ENCODE measurements around the gene KCNJ6. TPM values are rescaled to one million over a fixed set of nuclear protein-coding genes. Genes with fewer than 3 reads are reported as not detected.

Gene KCNJ6
- total and polyA plus RNA-seq, 2 of the 8 experiments (the other 6 are each of a cell fraction or from before 2014, with no cell fraction given) = 0.51 to 1.2 TPM

DNA sequence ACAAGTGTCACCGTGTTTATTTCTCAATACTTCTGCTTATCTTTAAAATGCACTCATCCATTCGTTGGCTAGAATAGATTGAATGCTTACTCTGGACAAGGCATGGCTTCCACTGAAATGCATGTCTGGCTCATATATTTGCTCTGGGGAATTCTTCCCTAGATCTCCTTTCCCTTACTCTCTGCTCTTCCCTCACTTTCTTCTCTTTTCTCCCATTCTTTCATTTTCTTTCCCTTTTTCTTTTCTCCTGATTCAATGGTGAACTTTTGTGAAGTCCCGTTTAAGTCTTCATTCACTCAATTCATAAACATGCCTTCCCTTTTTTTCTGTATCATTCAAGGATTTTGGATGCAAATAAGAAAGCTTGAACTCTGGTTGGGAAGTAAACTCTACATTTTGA, 315.2 kb downstream of the KCNJ6 start:
- WGBS, 2 experiments (ENCODE audit: extremely low coverage in 1 of 2, insufficient coverage in 1 of 2, insufficient read length in 1 of 2, insufficient replicate concordance in 2 of 2, low coverage in 1 of 2, low lambda C conversion rate in 2 of 2, missing lambda C conversion rate in 1 of 2) = 93% methylated on average over 3 of the region's 3 CpGs; no CpG with 5 or more reads in 1 of the 2 experiments

More for the DNA sequence above, 315.2 kb downstream of the KCNJ6 start:
- Histone ChIP-seq H3K56ac (replicated peaks; ENCODE audit: insufficient read length, low read depth, low read length) (no peak overlapping the region), H3K27me3 (replicated peaks in 1 of 4; ENCODE audit: control insufficient read depth in 3 of 4, extremely low read depth in 1 of 4, insufficient read depth in 3 of 4, low read length in 3 of 4) (no peaks in the 10 kb centered on the region), H4K91ac (replicated peaks; ENCODE audit: insufficient read length, low read length) (no peak overlapping the region), H2BK15ac (ENCODE audit: low read length) (no peak overlapping the region), H3K23me2 (ENCODE audit: low read depth, low read length) (peaks cover 10% of the 10 kb centered on the region; the same call in 1 of the 2 replicates), H2BK20ac (ENCODE audit: low read length) (0 out of 2 replicates have a peak overlapping the region, but pooled peaks have one; percentile 50), H4K5ac (ENCODE audit: insufficient read length, low read depth, low read length) (no peak overlapping the region), H3K36me3 (ENCODE audit: control insufficient read depth in 2 of 4, insufficient read depth in 4 of 4, low read length in 3 of 4) (no peaks in the 10 kb centered on the region), H3K4me1 (replicated peaks in 1 of 4; ENCODE audit: control insufficient read depth in 3 of 4, insufficient read depth in 4 of 4, low read length in 3 of 4) (no peaks in the 10 kb centered on the region), H2AFZ (ENCODE audit: low read length) (no peak overlapping the region), H2BK120ac (replicated peaks; ENCODE audit: low read depth, low read length) (no peak overlapping the region), H3K4me2 (ENCODE audit: insufficient read depth in 1 of 2, low read depth in 2 of 2, low read length in 2 of 2) (no peak overlapping the region), H3K4ac (replicated peaks; ENCODE audit: insufficient read length, low read depth, low read length) (no peak overlapping the region), H3K18ac (ENCODE audit: extremely low read depth, low read length) (no peak overlapping the region), H2BK5ac (ENCODE audit: low read depth, low read length) (no peak overlapping the region), H3K23ac (ENCODE audit: insufficient read length) (no peak overlapping the region), H3K14ac (ENCODE audit: insufficient read length) (no peak overlapping the region), H4K20me1 (replicated peaks in 1 of 2; ENCODE audit: control insufficient read depth in 1 of 2, insufficient read depth in 2 of 2, low read length in 2 of 2) (no peaks in the 10 kb centered on the region), H3K9ac (replicated peaks in 1 of 4; ENCODE audit: extremely low read depth in 1 of 4, low read depth in 3 of 4, low read length in 3 of 4) (no peak overlapping the region), H3K9me3 (ENCODE audit: insufficient read depth in 2 of 2, low read depth in 1 of 2, low read length in 1 of 2) (no peaks in the 10 kb centered on the region), H3K79me1 (ENCODE audit: low read depth, low read length) (0 out of 2 replicates have a peak, but pooled peaks cover 4% of the 10 kb centered on the region), H3K27ac (ENCODE audit: low read depth, low read length) (no peak overlapping the region), H2AK5ac (ENCODE audit: low read depth, low read length) (no peak overlapping the region), H3K79me2 (ENCODE audit: control insufficient read depth in 1 of 2, insufficient read depth in 2 of 2, low read length in 2 of 2) (no peaks in the 10 kb centered on the region), H3K4me3 (ENCODE audit: extremely low read depth in 1 of 4, insufficient read depth in 2 of 4, low read depth in 3 of 4, low read length in 4 of 4) (no peak overlapping the region), H2BK12ac (ENCODE audit: low read depth, low read length) (0 out of 2 replicates have a peak overlapping the region, but pooled peaks have one; percentile 12), H4K8ac (ENCODE audit: extremely low read depth, insufficient read depth, low read length) (no peak overlapping the region)
- TF ChIP-seq TAF7 (optimal IDR thresholded peaks at IDR 0.05; ENCODE audit: borderline replicate concordance, low read depth, low read length) (no peak), CBX5 (IDR thresholded peaks at IDR 0.05; ENCODE audit: low read depth, low read length) (no peak)
- TF ChIP-seq, protein P1, sequence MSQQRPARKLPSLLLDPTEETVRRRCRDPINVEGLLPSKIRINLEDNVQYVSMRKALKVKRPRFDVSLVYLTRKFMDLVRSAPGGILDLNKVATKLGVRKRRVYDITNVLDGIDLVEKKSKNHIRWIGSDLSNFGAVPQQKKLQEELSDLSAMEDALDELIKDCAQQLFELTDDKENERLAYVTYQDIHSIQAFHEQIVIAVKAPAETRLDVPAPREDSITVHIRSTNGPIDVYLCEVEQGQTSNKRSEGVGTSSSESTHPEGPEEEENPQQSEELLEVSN (IDR thresholded peaks at IDR 0.05) = no peak
- DNase-seq (ENCODE audit: low read depth in 1 of 2, low spot score in 2 of 2) (no peak), FAIRE-seq (no peak)
- ChIA-PET CTCF (ENCODE audit: partially characterized antibody) (interaction anchor here (0.6 kb wide), 1 partner anchor 98 kb away, joined by 3 read pairs; no protein-coding TSS in a partner anchor), POLR2A (ENCODE audit: partially characterized antibody) (no interaction called here)
